H1 (cell line): ENCODE results near the gene TGFB1. TPM values are rescaled to one million over a fixed set of nuclear protein-coding genes. Genes with fewer than 3 reads are reported as not detected.

Experiments
- CTCF ChIA-PET: fragments of 300-600 bp; sonication (Branson Sonifier 250); formaldehyde crosslinking; loops from one replicate; lab custom pipeline; 2021; ENCODE audit not compliant: partially characterized antibody; lab: Charles Lee
- POLR2A ChIA-PET: fragments of 300-600 bp; sonication (Branson Sonifier 250); formaldehyde crosslinking; loops from one replicate; lab custom pipeline; 2021; ENCODE audit warnings: inconsistent platforms; ENCODE audit not compliant: partially characterized antibody; lab: Charles Lee
- DNase-seq, 2 experiments: peaks; one replicate each; pipeline versions ENCODE4 v3.0.0 to v3.0.0-alpha.2; 2010 to 2022; ENCODE audit warnings: low spot score in 2 of 2, low read depth in 1 of 2, mixed read lengths in 1 of 2
- FAIRE-seq: peaks from 2 replicates; lab custom pipeline; 2011; peaks lifted over from hg19 to GRCh38; lab: Jason Lieb, UNC
- H2AFZ ChIP-seq: 2 replicates; pipeline ENCODE4 v1.8.1; 2012; ENCODE audit warnings: low read length, inconsistent platforms
- H2AK5ac ChIP-seq: 2 replicates; pipeline ENCODE4 v1.6.1; 2013; ENCODE audit warnings: low read depth, low read length
- H2BK120ac ChIP-seq: replicated peaks from 2 replicates; pipeline ENCODE3; 2013; ENCODE audit warnings: low read depth, low read length, inconsistent platforms
- H2BK12ac ChIP-seq: 2 replicates; pipeline ENCODE4 v1.6.1; 2013; ENCODE audit warnings: low read depth, low read length
- H2BK15ac ChIP-seq: 2 replicates; pipeline ENCODE4 v1.6.1; 2013; ENCODE audit warnings: low read length
- H2BK20ac ChIP-seq: 2 replicates; pipeline ENCODE4 v1.6.1; 2013; ENCODE audit warnings: low read length
- H2BK5ac ChIP-seq: 2 replicates; pipeline ENCODE4 v1.6.1; 2013; ENCODE audit warnings: low read depth, low read length
- H3K14ac ChIP-seq: 2 replicates; pipeline ENCODE4 v1.6.1; 2013; ENCODE audit warnings: inconsistent platforms; ENCODE audit not compliant: insufficient read length
- H3K18ac ChIP-seq: 2 replicates; pipeline ENCODE4 v1.6.1; 2013; ENCODE audit warnings: low read length; ENCODE audit errors: extremely low read depth
- H3K23ac ChIP-seq: 2 replicates; pipeline ENCODE4 v1.6.1; 2013; ENCODE audit warnings: inconsistent platforms; ENCODE audit not compliant: insufficient read length
- H3K23me2 ChIP-seq: 2 replicates; pipeline ENCODE4 v1.6.1; 2013; ENCODE audit warnings: low read depth, low read length
- H3K27ac ChIP-seq: 2 replicates; pipeline ENCODE4 v1.6.1; 2011; ENCODE audit warnings: low read depth, low read length, inconsistent platforms
- H3K27me3 ChIP-seq, 4 experiments: replicated peaks in 1 of 4; 1 replicate in 1 of 4; 2 replicates in 3 of 4; pipeline versions ENCODE4 v1.6.1 to v1.8.1; 2011 to 2013; ENCODE audit warnings: low read length in 3 of 4, mild to moderate bottlenecking in 3 of 4, inconsistent platforms in 2 of 4, mixed read lengths in 2 of 4, moderate library complexity in 1 of 4; ENCODE audit not compliant: control insufficient read depth in 3 of 4, insufficient read depth in 3 of 4; ENCODE audit errors: extremely low read depth in 1 of 4
- H3K36me3 ChIP-seq, 4 experiments: 2 replicates each; pipeline versions ENCODE4 v1.6.1 to v1.8.1; 2011 to 2013; ENCODE audit warnings: mild to moderate bottlenecking in 4 of 4, low read length in 3 of 4, moderate library complexity in 2 of 4, control low read depth in 1 of 4, inconsistent platforms in 1 of 4; ENCODE audit not compliant: insufficient read depth in 4 of 4, control insufficient read depth in 2 of 4
- H3K4ac ChIP-seq: replicated peaks from 2 replicates; pipeline ENCODE3; 2013; ENCODE audit warnings: low read length, low read depth, mixed read lengths, inconsistent platforms; ENCODE audit not compliant: insufficient read length
- H3K4me1 ChIP-seq, 4 experiments: replicated peaks in 1 of 4; 1 replicate in 1 of 4; 2 replicates in 3 of 4; pipeline versions ENCODE4 v1.6.1 to v1.8.1; 2011 to 2013; ENCODE audit warnings: low read length in 3 of 4, inconsistent platforms in 2 of 4, mixed read lengths in 1 of 4; ENCODE audit not compliant: insufficient read depth in 4 of 4, control insufficient read depth in 3 of 4
- H3K4me2 ChIP-seq, 2 experiments: 2 replicates each; pipeline versions ENCODE4 v1.6.1 to v1.8.1; 2011 to 2013; ENCODE audit warnings: low read depth in 2 of 2, low read length in 2 of 2, control low read depth in 1 of 2, inconsistent platforms in 1 of 2, mild to moderate bottlenecking in 1 of 2; ENCODE audit not compliant: insufficient read depth in 1 of 2
- H3K4me3 ChIP-seq, 4 experiments: fragments of 200-600, 300-600 bp in 1 of 4; sonication (generic), shearing (Covaris generic), sonication (Bioruptor Twin) in 1 of 4; 2 replicates each; pipeline versions ENCODE4 v1.5.1 to v1.8.1; 2011 to 2016; ENCODE audit warnings: low read length in 4 of 4, low read depth in 3 of 4, control low read depth in 2 of 4, inconsistent platforms in 2 of 4, mild to moderate bottlenecking in 2 of 4, mixed read lengths in 1 of 4, moderate library complexity in 1 of 4; ENCODE audit not compliant: insufficient read depth in 2 of 4; ENCODE audit errors: extremely low read depth in 1 of 4
- H3K56ac ChIP-seq: replicated peaks from 2 replicates; pipeline ENCODE3; 2013; ENCODE audit warnings: low read depth, mild to moderate bottlenecking, mixed read lengths, low read length, inconsistent platforms; ENCODE audit not compliant: insufficient read length
- H3K79me1 ChIP-seq: 2 replicates; pipeline ENCODE4 v1.6.1; 2013; ENCODE audit warnings: low read depth, low read length, control low read depth
- H3K79me2 ChIP-seq, 2 experiments: 2 replicates each; pipeline versions ENCODE4 v1.6.1 to v1.8.1; 2012 to 2013; ENCODE audit warnings: low read length in 2 of 2, mild to moderate bottlenecking in 2 of 2, inconsistent platforms in 1 of 2; ENCODE audit not compliant: insufficient read depth in 2 of 2, control insufficient read depth in 1 of 2
- H3K9ac ChIP-seq, 4 experiments: replicated peaks in 1 of 4; 1 replicate in 1 of 4; 2 replicates in 3 of 4; pipeline versions ENCODE4 v1.6.1 to v1.8.1; 2011 to 2013; ENCODE audit warnings: low read depth in 3 of 4, low read length in 3 of 4, control low read depth in 2 of 4, mild to moderate bottlenecking in 2 of 4, moderate library complexity in 2 of 4, inconsistent platforms in 1 of 4; ENCODE audit errors: extremely low read depth in 1 of 4
- H3K9me3 ChIP-seq, 2 experiments: 2 replicates each; pipeline versions ENCODE4 v1.6.1 to v1.8.1; 2012 to 2013; ENCODE audit warnings: mild to moderate bottlenecking in 2 of 2, moderate library complexity in 2 of 2, control low read depth in 1 of 2, inconsistent platforms in 1 of 2, low read depth in 1 of 2, low read length in 1 of 2, mixed read lengths in 1 of 2; ENCODE audit not compliant: insufficient read depth in 2 of 2
- H4K20me1 ChIP-seq, 2 experiments: replicated peaks in 1 of 2; 2 replicates each; pipeline versions ENCODE3 to v1.8.1; 2011 to 2013; ENCODE audit warnings: inconsistent platforms in 2 of 2, low read length in 2 of 2, mild to moderate bottlenecking in 1 of 2; ENCODE audit not compliant: insufficient read depth in 2 of 2, control insufficient read depth in 1 of 2
- H4K5ac ChIP-seq: 2 replicates; pipeline ENCODE4 v1.6.1; 2013; ENCODE audit warnings: low read length, low read depth, mixed read lengths, inconsistent platforms; ENCODE audit not compliant: insufficient read length
- H4K8ac ChIP-seq: 2 replicates; pipeline ENCODE4 v1.8.0; 2013; ENCODE audit warnings: mild to moderate bottlenecking, moderate library complexity, low read length, inconsistent platforms; ENCODE audit not compliant: insufficient read depth; ENCODE audit errors: extremely low read depth
- H4K91ac ChIP-seq: replicated peaks from 2 replicates; pipeline ENCODE3; 2013; ENCODE audit warnings: low read length, mixed read lengths, inconsistent platforms; ENCODE audit not compliant: insufficient read length
- BACH1 ChIP-seq: IDR thresholded peaks from 2 replicates; pipeline ENCODE4 v1.6.1; 2012; ENCODE audit warnings: low read length, improper control_type of control experiment
- GABPA ChIP-seq: IDR thresholded peaks from 2 replicates; pipeline ENCODE4 v1.6.1; 2011; ENCODE audit warnings: mild to moderate bottlenecking, low read length, moderate library complexity, borderline replicate concordance; ENCODE audit not compliant: insufficient read depth
- GTF2F1 ChIP-seq: IDR thresholded peaks from 2 replicates; pipeline ENCODE4 v1.6.1; 2012; ENCODE audit warnings: low read depth, low read length, improper control_type of control experiment, borderline replicate concordance
- JUND ChIP-seq: IDR thresholded peaks from 2 replicates; pipeline ENCODE4 v1.6.1; 2011; ENCODE audit warnings: mild to moderate bottlenecking, improper control_type of control experiment, low read length
- MAX ChIP-seq: IDR thresholded peaks from 2 replicates; pipeline ENCODE4 v1.6.1; 2012; ENCODE audit warnings: inconsistent platforms
- PHF8 ChIP-seq: fragments of 200-600 bp; sonication (generic); conservative IDR thresholded peaks from 2 replicates; pipeline ENCODE4 v1.7.1; 2012; ENCODE audit warnings: low read depth, mild to moderate bottlenecking, inconsistent platforms, low read length, moderate library complexity
- POU5F1 ChIP-seq: IDR thresholded peaks from 2 replicates; pipeline ENCODE4 v1.6.1; 2011; ENCODE audit warnings: low read depth, mild to moderate bottlenecking, low read length, moderate library complexity
- SIRT6 ChIP-seq: IDR thresholded peaks from one replicate; pipeline ENCODE4 v1.7.1; 2012; ENCODE audit warnings: low read length, inconsistent platforms
- SIX5 ChIP-seq: IDR thresholded peaks from 2 replicates; pipeline ENCODE4 v1.6.1; 2011; ENCODE audit warnings: mild to moderate bottlenecking, low read depth, low read length
- SP4 ChIP-seq: IDR thresholded peaks from 2 replicates; pipeline ENCODE4 v1.6.1; 2012; ENCODE audit warnings: low read length, inconsistent platforms
- TEAD4 ChIP-seq: IDR thresholded peaks from 2 replicates; pipeline ENCODE4 v1.6.1; 2012; ENCODE audit warnings: low read depth, low read length, inconsistent platforms, mixed read lengths
- WGBS, 2 experiments: shearing (Covaris generic) in 1 of 2; methylation state at CpG; one replicate each; pipeline versions ENCODE4 v1.1.6 to v1.1.7; 2013 to 2015; ENCODE audit warnings: low lambda C conversion rate in 2 of 2, mixed read lengths in 2 of 2, inconsistent platforms in 1 of 2, low coverage in 1 of 2, missing lambda C conversion rate in 1 of 2; ENCODE audit not compliant: insufficient replicate concordance in 2 of 2, insufficient coverage in 1 of 2, insufficient read length in 1 of 2; ENCODE audit errors: extremely low coverage in 1 of 2, missing lambda C conversion rate in 1 of 2; 5-methylcytosine and 5-hydroxymethylcytosine counted together
- polyA plus RNA-seq, 7 experiments: library from polyadenylated mRNA; depleted of rRNA in 3 of 7; stranded (reverse) in 5 of 7; unstranded in 2 of 7; fragments of >200 nt in 5 of 7; fragments of 200-250 nt in 2 of 7; gene quantifications; 1 replicate in 5 of 7; 2 replicates in 1 of 7; 4 replicates in 1 of 7; pipeline versions ENCODE4 v1.2.1 to v1.2.3, GENCODE V29; 2011 to 2013; ENCODE audit warnings: missing spikeins in 2 of 7, mixed read lengths in 2 of 7
- total RNA-seq: library from RNA; stranded (reverse); fragmentation: NEBNext Ultra II Directional; extraction: Animal tissue kit (Norgen Biotek cat#: 25700); gene quantifications from 2 replicates; pipeline ENCODE4 v1.2.1, GENCODE V29; 2021

The TGFB1 gene
- total and polyA plus RNA-seq, 2 of the 8 experiments (the other 6 are each of a cell fraction or from before 2014, with no cell fraction given) = 1.7 to 10.6 TPM

GRCh38 chr19:41402010-41402409 is 48.3 kb upstream of the TGFB1 start:
- WGBS, 2 experiments = 90% methylated on average over 3 of the region's 3 CpGs; no CpG with 5 or more reads in 1 of the 2 experiments
- no peak overlapping the region for H3K4me3 ChIP-seq
- no peaks in the 10 kb centered on the region for H3K27me3 ChIP-seq
- no peak overlapping the region for H3K23ac ChIP-seq
- H4K8ac ChIP-seq = no peak overlapping the region
- no peaks in the 10 kb centered on the region; a peak in 1 of 8 replicates for H3K36me3 ChIP-seq
- no peak overlapping the region for H2BK5ac ChIP-seq
- no peak overlapping the region for H2AFZ ChIP-seq
- H4K20me1 ChIP-seq = peaks cover 0 to 1% of the 10 kb centered on the region in 2 experiments
- H3K18ac ChIP-seq = no peak overlapping the region
- H3K79me1 ChIP-seq = peaks cover 8% of the 10 kb centered on the region; the same call in 1 of the 2 replicates
- no peak overlapping the region for H3K14ac ChIP-seq
- H2BK20ac ChIP-seq = no peak overlapping the region
- H2AK5ac ChIP-seq = no peak overlapping the region
- H3K79me2 ChIP-seq = peaks cover 0 to 16% of the 10 kb centered on the region in 2 experiments; a peak in 2 of 4 replicates
- no peak overlapping the region for H4K91ac ChIP-seq
- H3K9ac ChIP-seq = no peak overlapping the region
- no peak for DNase-seq
- no peak overlapping the region for H2BK15ac ChIP-seq
- H2BK120ac ChIP-seq = no peak overlapping the region
- H3K4me1 ChIP-seq = peaks cover 0 to 4% (median 0%) of the 10 kb centered on the region in 4 experiments; a peak in 5 of 7 replicates
- no peak for FAIRE-seq
- H4K5ac ChIP-seq = no peak overlapping the region
- ChIA-PET POLR2A (no interaction called here), CTCF (interaction anchor here (2.3 kb wide), 1 partner anchor 23 kb away, joined by 5 read pairs; no protein-coding TSS in a partner anchor)
- TF ChIP-seq MAX (no peak), GTF2F1 (no peak), SP4 (no peak), GABPA (no peak), JUND (no peak), POU5F1 (no peak), SIRT6 (no peak), BACH1 (no peak), TEAD4 (no peak), SIX5 (no peak), PHF8 (no peak)
- H3K4me2 ChIP-seq = no peak overlapping the region
- no peak overlapping the region for H3K27ac ChIP-seq
- no peak overlapping the region for H3K56ac ChIP-seq
- no peaks in the 10 kb centered on the region for H3K9me3 ChIP-seq
- H2BK12ac ChIP-seq = no peak overlapping the region
- H3K4ac ChIP-seq = no peak overlapping the region
- peaks cover 1% of the 10 kb centered on the region for H3K23me2 ChIP-seq
